K562 (cell line): Measurements from ENCODE around the gene VPS13C. TPM values are rescaled to one million over a fixed set of nuclear protein-coding genes. Genes with fewer than 3 reads are reported as not detected.

ENCODE experiments used
- ATAC-seq: fragments of 200-7000 bp; cut with Tn5 transposase; 3 replicates; pipeline ENCODE4 v1.9.1; 2020; ENCODE audit warnings: moderate library complexity
- BruUV-seq: library from RNA; stranded (reverse); fragments of 400-500 nt; replicated peaks from 2 replicates; lab custom pipeline; 2021; lab: Mats Ljungman, UMichigan
- CTCF ChIA-PET: fragments of 300-600 bp; formaldehyde crosslinking; extraction: SDS; loops from one replicate; lab custom pipeline; 2021; ENCODE audit warnings: low intra/inter-chr PET ratio; lab: Yijun Ruan, JAX
- POLR2A ChIA-PET: fragments of 300-600, 350-650 bp; sonication (Branson Sonifier 250); formaldehyde crosslinking; extraction: SDS; loops from one replicate; lab custom pipeline; 2021; ENCODE audit warnings: antibody characterized with exemption, inconsistent platforms; lab: Yijun Ruan, JAX
- DNase-seq, 4 experiments: peaks; one replicate each; pipeline versions ENCODE4 v3.0.0 to v3.0.0-alpha.2; 2011 to 2018; ENCODE audit warnings: low spot score in 3 of 4, mixed read lengths in 3 of 4; ENCODE audit errors: extremely low read depth in 1 of 4
- FAIRE-seq: peaks from 2 replicates; lab custom pipeline; 2011; peaks lifted over from hg19 to GRCh38; lab: Jason Lieb, UNC
- H2AFZ ChIP-seq: 2 replicates; pipeline ENCODE4 v1.6.0; 2011; ENCODE audit warnings: low read depth, low read length, control low read depth, inconsistent platforms
- H3K27ac ChIP-seq: fragments of 200-600 bp; 3 replicates; pipeline ENCODE4 v1.8.0; 2011; ENCODE audit warnings: low read depth, mild to moderate bottlenecking, control low read depth, inconsistent platforms, low read length, moderate library complexity, mixed read lengths; ENCODE audit errors: extremely low read depth
- H3K27me3 ChIP-seq, 2 experiments: fragments of 300-600 bp in 1 of 2; 2 replicates in 1 of 2; 3 replicates in 1 of 2; pipeline versions ENCODE4 v1.6.0 to v1.8.0; 2011; ENCODE audit warnings: inconsistent platforms in 2 of 2, low read length in 2 of 2, mild to moderate bottlenecking in 1 of 2, mixed read lengths in 1 of 2, moderate library complexity in 1 of 2; ENCODE audit not compliant: control insufficient read depth in 2 of 2, insufficient read depth in 2 of 2
- H3K36me3 ChIP-seq: fragments of 300-600 bp; 3 replicates; pipeline ENCODE4 v1.8.0; 2011; ENCODE audit warnings: mild to moderate bottlenecking, low read length, inconsistent platforms; ENCODE audit not compliant: control insufficient read depth, insufficient read depth
- H3K4me1 ChIP-seq, 2 experiments: fragments of 200-600 bp in 1 of 2; replicated peaks in 1 of 2; 2 replicates in 1 of 2; 3 replicates in 1 of 2; pipeline versions ENCODE4 v1.5.1 to v1.8.0; 2011; ENCODE audit warnings: inconsistent platforms in 2 of 2, low read length in 2 of 2, mild to moderate bottlenecking in 1 of 2, mixed read lengths in 1 of 2, moderate library complexity in 1 of 2; ENCODE audit not compliant: control insufficient read depth in 2 of 2, insufficient read depth in 2 of 2
- H3K4me2 ChIP-seq: 2 replicates; pipeline ENCODE4 v1.6.1; 2011; ENCODE audit warnings: low read length, control low read depth, inconsistent platforms, mixed read lengths; ENCODE audit not compliant: insufficient read depth
- H3K4me3 ChIP-seq: fragments of 200-600 bp; sonication (generic), shearing (Covaris generic); 2 replicates; pipeline ENCODE4 v1.5.1; 2016; ENCODE audit warnings: control low read depth, inconsistent platforms
- H3K79me2 ChIP-seq: fragments of 200-600 bp; 3 replicates; pipeline ENCODE4 v1.8.0; 2011; ENCODE audit warnings: low read length, inconsistent platforms; ENCODE audit not compliant: control insufficient read depth, insufficient read depth
- H3K9ac ChIP-seq, 2 experiments: 2 replicates each; pipeline versions ENCODE4 v1.6.0 to v1.6.1; 2011; ENCODE audit warnings: low read depth in 2 of 2, low read length in 2 of 2, control low read depth in 1 of 2, inconsistent platforms in 1 of 2, mild to moderate bottlenecking in 1 of 2, mixed read lengths in 1 of 2; ENCODE audit not compliant: insufficient read depth in 1 of 2
- H3K9me1 ChIP-seq: one replicate; pipeline ENCODE4 v1.6.0; 2011; ENCODE audit warnings: inconsistent platforms, mild to moderate bottlenecking, low read length, moderate library complexity; ENCODE audit not compliant: control insufficient read depth, insufficient read depth
- H3K9me3 ChIP-seq: replicated peaks from 2 replicates; pipeline ENCODE4 v1.5.1; 2011; ENCODE audit warnings: low read depth, low read length, inconsistent platforms; ENCODE audit not compliant: control insufficient read depth, insufficient read depth
- H4K20me1 ChIP-seq: replicated peaks from 2 replicates; pipeline ENCODE4 v1.6.1; 2011; ENCODE audit warnings: low read length, inconsistent platforms, mixed read lengths; ENCODE audit not compliant: control insufficient read depth, insufficient read depth
- BMI1 ChIP-seq: fragments of 150-350 bp; IDR thresholded peaks from 2 replicates; pipeline ENCODE4 v1.6.1; 2014; ENCODE audit warnings: low read length
- CBX1 ChIP-seq: sonication (generic); IDR thresholded peaks from 2 replicates; pipeline ENCODE4 v1.6.1; 2016; ENCODE audit warnings: antibody characterized with exemption, low read depth, mild to moderate bottlenecking
- SMAD3 ChIP-seq: fragments of 450-650 bp; formaldehyde crosslinking; conservative IDR thresholded peaks from 2 replicates; pipeline ENCODE4 v1.4.0; 2020; ENCODE audit warnings: mild to moderate bottlenecking
- TARDBP ChIP-seq: fragments of 450-650 bp; IDR thresholded peaks from 2 replicates; pipeline ENCODE4 v1.6.1; 2016
- ZNF184 ChIP-seq: sonication (generic); formaldehyde crosslinking; IDR thresholded peaks from 2 replicates; pipeline ENCODE4 v1.5.0; 2020; ENCODE audit warnings: missing genetic modification reagents
- ZNF384 ChIP-seq: IDR thresholded peaks from 2 replicates; pipeline ENCODE4 v1.6.1; 2012; ENCODE audit warnings: low read depth, low read length, improper control_type of control experiment
- WGBS: fragments of 100-300 bp; shearing (Covaris generic); methylation state at CpG from one replicate; pipeline ENCODE4 v1.1.6; 2016; ENCODE audit warnings: low coverage, mixed read lengths; ENCODE audit not compliant: insufficient coverage; ENCODE audit errors: missing lambda C conversion rate; 5-methylcytosine and 5-hydroxymethylcytosine counted together
- in situ Hi-C: fragments of 300-500 bp; cut with MboI; formaldehyde crosslinking; loops from 4 replicates; pipeline ENCODE4 v1.15.0; 2018; ENCODE audit warnings: inconsistent platforms, mixed read lengths
- intact Hi-C: fragments of 100-400 bp; cut with micrococcal nuclease; formaldehyde crosslinking; loops from 2 replicates; pipeline ENCODE4 v1.14.2; 2022
- polyA plus RNA-seq, 8 experiments: library from polyadenylated mRNA; depleted of rRNA in 4 of 8; stranded (reverse) in 5 of 8; unstranded in 3 of 8; fragments of >200 nt; fragmentation: Nextera tagmentation in 2 of 8; fragmentation: Illumina TruSeq in 1 of 8; extraction: Ambion mirVana in 2 of 8; extraction: Trizol in 1 of 8; gene quantifications; 2 replicates each; pipeline versions ENCODE4 v1.2.1 to v1.2.3, GENCODE V29; 2011 to 2014; ENCODE audit warnings: inconsistent platforms in 1 of 8, missing spikeins in 1 of 8
- total RNA-seq, 7 experiments: library from RNA; depleted of rRNA in 6 of 7; stranded (reverse); fragments of >200 nt in 6 of 7; fragmentation: Illumina TruSeq in 2 of 7; extraction: Trizol in 2 of 7; gene quantifications; 2 replicates each; pipeline versions ENCODE4 v1.2.1 to v1.2.3, GENCODE V29; 2011 to 2021; ENCODE audit warnings: low replicate concordance in 1 of 7
- TF ChIP-seq, protein P1 (sequence below), 2 experiments: fragments of 150-350 bp in 1 of 2; IDR thresholded peaks; 2 replicates each; pipeline ENCODE4 v1.6.1; 2012 to 2016; ENCODE audit warnings: low read depth in 2 of 2, low read length in 2 of 2, mild to moderate bottlenecking in 1 of 2, moderate library complexity in 1 of 2

The VPS13C gene
- total and polyA plus RNA-seq, 9 of the 15 experiments (the other 6 are each of a cell fraction or from before 2014, with no cell fraction given): 5.2 to 32.3 (median 15.7) TPM

DNA sequence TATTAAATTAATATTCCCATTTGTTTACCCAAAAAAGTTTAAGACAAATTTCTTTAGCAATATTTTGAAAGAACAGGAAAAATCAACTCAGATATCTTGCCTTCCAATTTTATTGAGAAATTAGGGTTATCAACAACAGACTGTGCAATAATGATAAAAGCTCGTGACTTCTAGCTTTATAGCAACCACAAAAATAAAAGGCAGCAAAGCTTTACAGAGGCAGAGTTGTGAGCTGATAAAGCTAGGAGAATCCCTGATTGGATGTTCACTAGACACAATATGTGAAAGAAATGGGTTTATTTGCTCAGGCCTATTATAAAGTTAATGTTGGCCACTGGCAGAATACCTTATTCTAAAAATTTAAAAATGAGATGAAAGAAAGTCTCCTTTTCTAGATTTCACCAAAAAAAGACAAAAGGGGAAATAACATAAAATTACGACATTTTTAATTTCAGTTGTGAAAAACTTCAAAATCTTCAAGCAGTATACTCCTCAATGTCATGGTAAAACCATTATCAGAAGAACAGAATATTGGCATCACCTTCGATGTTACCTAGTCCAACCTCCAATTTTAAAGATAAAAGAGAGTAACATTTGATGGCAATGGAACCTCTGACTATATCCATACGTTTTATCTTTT, 2.8 kb downstream of the VPS13C start:
- Histone ChIP-seq H3K4me1 (peaks cover 3 to 13% of the 10 kb centered on the region in 2 experiments; a peak in 3 of 5 replicates), H3K9ac (no peak overlapping the region), H3K79me2 (peaks cover 56% of the 10 kb centered on the region), H2AFZ (no peak overlapping the region), H3K9me3 (no peaks in the 10 kb centered on the region), H3K4me2 (no peak overlapping the region), H3K9me1 (no peaks in the 10 kb centered on the region), H4K20me1 (peaks cover 8% of the 10 kb centered on the region), H3K27ac (no peak overlapping the region), H3K27me3 (no peaks in the 10 kb centered on the region), H3K36me3 (no peaks in the 10 kb centered on the region), H3K4me3 (no peak overlapping the region)
- 62% methylated on average over 4 of the region's 4 CpGs for WGBS
- in situ Hi-C loops: no loop called here
- FAIRE-seq (no peak), ATAC-seq (no peak), DNase-seq (no peak)
- BruUV-seq: no TSS peak
- POLR2A ChIA-PET: no interaction called here
- intact Hi-C loops: no loop called here
- CTCF ChIA-PET: no interaction called here
- TF ChIP-seq, protein P1, sequence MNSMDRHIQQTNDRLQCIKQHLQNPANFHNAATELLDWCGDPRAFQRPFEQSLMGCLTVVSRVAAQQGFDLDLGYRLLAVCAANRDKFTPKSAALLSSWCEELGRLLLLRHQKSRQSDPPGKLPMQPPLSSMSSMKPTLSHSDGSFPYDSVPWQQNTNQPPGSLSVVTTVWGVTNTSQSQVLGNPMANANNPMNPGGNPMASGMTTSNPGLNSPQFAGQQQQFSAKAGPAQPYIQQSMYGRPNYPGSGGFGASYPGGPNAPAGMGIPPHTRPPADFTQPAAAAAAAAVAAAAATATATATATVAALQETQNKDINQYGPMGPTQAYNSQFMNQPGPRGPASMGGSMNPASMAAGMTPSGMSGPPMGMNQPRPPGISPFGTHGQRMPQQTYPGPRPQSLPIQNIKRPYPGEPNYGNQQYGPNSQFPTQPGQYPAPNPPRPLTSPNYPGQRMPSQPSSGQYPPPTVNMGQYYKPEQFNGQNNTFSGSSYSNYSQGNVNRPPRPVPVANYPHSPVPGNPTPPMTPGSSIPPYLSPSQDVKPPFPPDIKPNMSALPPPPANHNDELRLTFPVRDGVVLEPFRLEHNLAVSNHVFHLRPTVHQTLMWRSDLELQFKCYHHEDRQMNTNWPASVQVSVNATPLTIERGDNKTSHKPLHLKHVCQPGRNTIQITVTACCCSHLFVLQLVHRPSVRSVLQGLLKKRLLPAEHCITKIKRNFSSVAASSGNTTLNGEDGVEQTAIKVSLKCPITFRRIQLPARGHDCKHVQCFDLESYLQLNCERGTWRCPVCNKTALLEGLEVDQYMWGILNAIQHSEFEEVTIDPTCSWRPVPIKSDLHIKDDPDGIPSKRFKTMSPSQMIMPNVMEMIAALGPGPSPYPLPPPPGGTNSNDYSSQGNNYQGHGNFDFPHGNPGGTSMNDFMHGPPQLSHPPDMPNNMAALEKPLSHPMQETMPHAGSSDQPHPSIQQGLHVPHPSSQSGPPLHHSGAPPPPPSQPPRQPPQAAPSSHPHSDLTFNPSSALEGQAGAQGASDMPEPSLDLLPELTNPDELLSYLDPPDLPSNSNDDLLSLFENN (IDR thresholded peaks at IDR 0.05; ENCODE audit: low read depth in 2 of 2, low read length in 2 of 2): no peak
- TF ChIP-seq ZNF384: no peak
- no peak for TF ChIP-seq TARDBP
- TF ChIP-seq ZNF184: no peak
- no peak for TF ChIP-seq BMI1
- TF ChIP-seq SMAD3 (CRISPR knock-in tag): no peak
- no peak for TF ChIP-seq CBX1
